HEK293T (cell line): Measurements from ENCODE around the gene KRTCAP2.
A peak's percentile ranks its signal among the peaks of the same experiment; 100 is the strongest.
"Not testable (repeated sequence)": the region's sequence is repeated elsewhere in the genome, so short reads cannot be mapped to it uniquely, and the experiment has no call there.

ENCODE experiments used
- CTCF ChIA-PET: fragments of 350-600 bp; formaldehyde crosslinking; extraction: SDS; loops from one replicate; lab custom pipeline; 2021; ENCODE audit warnings: antibody characterized with exemption, inconsistent platforms; lab: Yijun Ruan, JAX
- POLR2A ChIA-PET: fragments of 350-600 bp; formaldehyde crosslinking; extraction: SDS; loops from one replicate; lab custom pipeline; 2020; ENCODE audit warnings: antibody characterized with exemption, inconsistent platforms; lab: Yijun Ruan, JAX
- DNase-seq: peaks from one replicate; pipeline ENCODE4 v3.0.0; 2012; ENCODE audit warnings: mixed read lengths; ENCODE audit errors: extremely low spot score
- ARNT ChIP-seq: fragments of 450-650 bp; IDR thresholded peaks from 2 replicates; pipeline ENCODE4 v1.6.1; 2017; ENCODE audit warnings: mild to moderate bottlenecking
- BHLHE40 ChIP-seq: fragments of 450-650 bp; IDR thresholded peaks from 2 replicates; pipeline ENCODE4 v1.6.1; 2016; ENCODE audit warnings: mild to moderate bottlenecking, moderate library complexity, borderline replicate concordance
- CTBP1 ChIP-seq: fragments of 450-650 bp; IDR thresholded peaks from 2 replicates; pipeline ENCODE4 v1.6.1; 2016; ENCODE audit warnings: borderline replicate concordance
- ELF4 ChIP-seq: fragments of 450-650 bp; IDR thresholded peaks from 2 replicates; pipeline ENCODE4 v1.6.1; 2017; ENCODE audit warnings: antibody characterized with exemption
- FOXA1 ChIP-seq: fragments of 450-650 bp; IDR thresholded peaks from 2 replicates; pipeline ENCODE4 v1.6.1; 2016; ENCODE audit warnings: mild to moderate bottlenecking
- FOXK2 ChIP-seq: fragments of 450-650 bp; IDR thresholded peaks from 2 replicates; pipeline ENCODE4 v1.6.1; 2016; ENCODE audit warnings: mild to moderate bottlenecking
- FOXM1 ChIP-seq: fragments of 450-650 bp; IDR thresholded peaks from 2 replicates; pipeline ENCODE4 v1.6.1; 2017; ENCODE audit warnings: mild to moderate bottlenecking, borderline replicate concordance
- HDGF ChIP-seq: fragments of 450-650 bp; IDR thresholded peaks from 2 replicates; pipeline ENCODE4 v1.6.1; 2017; ENCODE audit warnings: antibody characterized with exemption, borderline replicate concordance
- L3MBTL2 ChIP-seq: fragments of 450-650 bp; conservative IDR thresholded peaks from 2 replicates; pipeline ENCODE4 v1.6.1; 2016; ENCODE audit warnings: mild to moderate bottlenecking
- LEF1 ChIP-seq: fragments of 450-650 bp; IDR thresholded peaks from 2 replicates; pipeline ENCODE4 v1.6.1; 2017; ENCODE audit warnings: mild to moderate bottlenecking, borderline replicate concordance
- NFRKB ChIP-seq: fragments of 450-650 bp; IDR thresholded peaks from 2 replicates; pipeline ENCODE4 v1.6.1; 2016; ENCODE audit warnings: mild to moderate bottlenecking, moderate library complexity
- PKNOX1 ChIP-seq: fragments of 450-650 bp; IDR thresholded peaks from 2 replicates; pipeline ENCODE4 v1.6.1; 2016
- SP1 ChIP-seq: fragments of 450-650 bp; IDR thresholded peaks from 2 replicates; pipeline ENCODE4 v1.6.1; 2017
- SUZ12 ChIP-seq: fragments of 450-650 bp; IDR thresholded peaks from 2 replicates; pipeline ENCODE4 v1.6.1; 2016; ENCODE audit warnings: mild to moderate bottlenecking
- TARDBP ChIP-seq: fragments of 450-650 bp; IDR thresholded peaks from 2 replicates; pipeline ENCODE4 v1.6.1; 2016
- ZNF384 ChIP-seq: fragments of 450-650 bp; IDR thresholded peaks from 2 replicates; pipeline ENCODE4 v1.6.1; 2016

KRTCAP2 gene

DNA sequence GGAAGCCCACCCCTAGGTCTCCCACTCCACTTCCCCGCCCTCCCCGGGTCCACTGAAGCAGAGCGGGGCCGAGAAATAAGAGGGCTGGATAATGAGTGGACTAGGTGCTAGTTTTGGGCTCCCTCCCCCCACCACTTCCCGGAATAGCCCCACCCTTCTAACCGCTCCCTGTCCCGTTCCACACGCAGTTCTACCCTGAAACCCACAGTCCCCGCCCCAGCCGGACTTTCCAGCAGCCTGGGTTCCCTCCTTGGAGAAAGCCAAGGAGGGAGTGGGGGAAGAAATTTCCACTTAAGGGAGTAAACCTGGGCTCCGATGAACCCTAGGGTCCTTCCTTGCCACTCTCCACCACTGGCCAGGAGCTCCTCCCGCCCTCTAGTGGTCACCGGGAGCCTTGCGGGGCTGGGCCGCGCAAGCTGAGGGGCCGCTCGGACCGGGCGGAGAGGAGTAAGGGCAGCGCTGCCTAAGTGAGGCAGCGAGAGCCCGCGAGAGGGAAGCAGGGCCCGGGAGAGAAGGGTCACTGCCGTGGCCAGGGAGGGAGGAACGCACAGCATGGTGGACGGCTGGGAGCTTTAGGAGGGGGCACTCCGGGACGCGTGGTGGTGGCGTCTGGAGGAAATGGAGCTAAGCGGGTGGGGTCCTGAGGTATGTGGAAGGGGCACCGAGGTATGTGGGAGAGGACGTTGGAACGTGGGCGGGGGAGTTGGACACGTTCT lies 20.3 kb upstream of the KRTCAP2 start:
- TF ChIP-seq PKNOX1 (no peak), ELF4 (peak; percentile 41; the same call in 1 of the 2 replicates), CTBP1 (0 out of 2 replicates have a peak, but pooled peaks have one; percentile 19)
- CTCF ChIA-PET, result interaction anchor here (0.6 to 2.6 kb wide), 26 partner anchors 9 to 571 kb away, joined by 3 to 26 read pairs (median 6); partner anchors contain the start of gene KRTCAP2
- POLR2A ChIA-PET, result interaction anchor here (0.5 to 4.5 kb wide), 30 partner anchors 8 to 1019 kb away, joined by 3 to 96 read pairs (median 5); partner anchors contain the start of genes ADAM15, DPM3, KRTCAP2 and MTX1
- peak; percentile 93 for DNase-seq

DNA sequence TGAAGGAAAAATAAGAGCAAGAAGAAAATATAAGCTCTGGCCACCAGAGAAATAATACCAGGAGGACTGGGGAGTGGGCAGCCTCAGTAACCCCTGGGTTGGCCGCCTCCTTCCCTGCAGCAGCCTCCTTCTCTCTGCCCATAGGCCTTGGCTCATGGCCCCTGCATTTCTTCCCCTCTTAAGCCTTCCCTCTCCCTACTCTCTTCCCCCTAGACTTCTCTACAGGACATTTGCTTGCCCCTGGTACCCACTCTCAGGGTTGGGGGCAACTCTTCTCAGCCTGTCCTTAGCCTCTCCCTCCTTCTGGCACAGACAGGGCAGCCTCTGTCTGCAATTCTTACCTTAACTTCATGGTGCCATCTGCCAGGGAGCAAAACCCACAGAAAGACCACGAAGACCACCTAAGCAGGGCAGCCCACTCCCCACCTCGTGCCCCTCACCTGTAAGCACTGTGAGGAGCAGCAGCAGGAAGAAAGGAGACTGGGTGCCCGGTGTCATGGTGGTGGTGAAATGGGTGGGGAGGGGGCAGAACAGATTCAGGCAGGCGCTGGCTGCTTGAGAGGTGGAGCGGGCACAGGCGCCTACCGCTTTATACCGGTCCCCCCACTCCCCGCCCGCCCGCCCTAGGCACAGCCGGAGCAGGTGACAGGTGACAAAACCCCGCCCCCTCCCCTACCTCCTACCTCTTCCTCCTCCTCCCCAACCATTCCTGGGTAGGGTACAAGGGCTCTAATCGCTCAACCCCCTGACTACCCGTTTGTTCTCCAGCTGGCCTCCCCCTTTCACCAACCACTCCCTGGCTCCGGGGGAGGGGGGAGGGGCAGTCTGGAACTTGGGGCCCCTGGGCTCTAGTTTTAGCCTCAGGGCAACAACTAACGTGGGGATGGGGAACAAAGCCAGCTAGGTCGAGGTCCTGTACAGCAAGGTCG lies 19.5 kb upstream of the KRTCAP2 start:
- DNase-seq, result no peak
- CTCF ChIA-PET, result interaction anchor here (0.6 to 2.6 kb wide), 22 partner anchors 11 to 571 kb away, joined by 3 to 26 read pairs (median 6); partner anchors contain the start of gene KRTCAP2
- POLR2A ChIA-PET, result interaction anchor here (0.5 to 4.5 kb wide), 17 partner anchors 7 to 222 kb away, joined by 3 to 96 read pairs (median 7); partner anchors contain the start of genes KRTCAP2, MTX1, SHC1 and SLC50A1
- no peak for TF ChIP-seq FOXK2
- no peak for TF ChIP-seq HDGF
- TF ChIP-seq SUZ12, result no peak
- TF ChIP-seq ARNT, result no peak
- TF ChIP-seq ELF4, result no peak
- no peak for TF ChIP-seq NFRKB
- TF ChIP-seq FOXA1, result no peak
- no peak for TF ChIP-seq TARDBP
- TF ChIP-seq BHLHE40, result no peak
- TF ChIP-seq FOXM1, result no peak
- TF ChIP-seq L3MBTL2, result no peak
- TF ChIP-seq SP1, result no peak
- no peak for TF ChIP-seq ZNF384
- TF ChIP-seq CTBP1, result no peak
- no peak for TF ChIP-seq LEF1

DNA sequence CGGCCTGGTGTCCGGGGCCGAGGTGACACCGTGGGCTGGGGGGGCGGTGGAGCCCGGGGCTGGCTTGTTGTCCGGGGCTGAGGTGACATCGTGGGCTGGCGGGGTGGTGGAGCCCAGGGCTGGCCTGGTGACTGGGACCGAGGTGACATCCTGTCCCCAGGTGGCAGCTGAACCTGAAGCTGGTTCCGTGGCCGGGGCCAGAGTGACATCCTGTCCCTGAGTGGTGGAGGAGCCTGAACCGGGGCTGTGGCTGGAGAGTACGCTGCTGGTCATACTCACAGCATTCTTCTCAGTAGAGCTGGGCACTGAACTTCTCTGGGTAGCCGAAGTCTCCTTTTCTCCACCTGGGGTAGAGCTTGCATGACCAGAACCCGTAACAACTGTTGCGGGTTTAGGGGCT lies 18.8 kb upstream of the KRTCAP2 start:
- POLR2A ChIA-PET, result interaction anchor here (3.4 to 4.5 kb wide), 3 partner anchors 16 to 35 kb away, joined by 23 to 96 read pairs (median 67); partner anchors contain the start of genes KRTCAP2, MTX1, THBS3 and TRIM46
- DNase-seq, result no peak
- no peak for TF ChIP-seq ELF4
- TF ChIP-seq NFRKB, result no peak
- TF ChIP-seq FOXM1, result no peak
- no peak for TF ChIP-seq PKNOX1
- TF ChIP-seq ARNT, result no peak
- no peak for TF ChIP-seq FOXK2
- no peak for TF ChIP-seq SUZ12
- no peak for TF ChIP-seq SP1
- TF ChIP-seq L3MBTL2, result no peak
- TF ChIP-seq BHLHE40, result no peak
- CTCF ChIA-PET, result interaction anchor here (0.6 kb wide), 1 partner anchor 15 kb away, joined by 3 read pairs; no protein-coding TSS in a partner anchor

GRCh38 chr1:155189926-155190325 lies 16.8 kb upstream of the KRTCAP2 start:
- CTCF ChIA-PET, POLR2A ChIA-PET, DNase-seq: not testable (repeated sequence)

GRCh38 chr1:155188268-155188667 lies 15.2 kb upstream of the KRTCAP2 start:
- CTCF ChIA-PET, result no interaction called here

More at GRCh38 chr1:155188268-155188667, 15.2 kb upstream of the KRTCAP2 start:
- POLR2A ChIA-PET, result no interaction called here
- DNase-seq, result no peak
- TF ChIP-seq SP1 (no peak), FOXM1 (no peak), LEF1 (no peak), ZNF384 (no peak), CTBP1 (no peak), ELF4 (no peak), PKNOX1 (no peak), ARNT (no peak), NFRKB (no peak), L3MBTL2 (no peak), HDGF (no peak), FOXA1 (no peak), FOXK2 (no peak), TARDBP (no peak), SUZ12 (no peak), BHLHE40 (no peak)
